GM21717 (cell line): ENCODE results near the gene SBNO1.
A peak's percentile ranks its signal among the peaks of the same experiment; 100 is the strongest.
"Not testable (repeated sequence)": the region's sequence is repeated elsewhere in the genome, so short reads cannot be mapped to it uniquely, and the experiment has no call there.

ENCODE experiments used
- ATAC-seq: cut with Tn5 transposase; IDR thresholded peaks from one replicate; pipeline ENCODE4 v1.9.1; 2021; ENCODE audit warnings: mild to moderate bottlenecking, moderate library complexity; ENCODE audit not compliant: unreplicated experiment

SBNO1 gene

DNA sequence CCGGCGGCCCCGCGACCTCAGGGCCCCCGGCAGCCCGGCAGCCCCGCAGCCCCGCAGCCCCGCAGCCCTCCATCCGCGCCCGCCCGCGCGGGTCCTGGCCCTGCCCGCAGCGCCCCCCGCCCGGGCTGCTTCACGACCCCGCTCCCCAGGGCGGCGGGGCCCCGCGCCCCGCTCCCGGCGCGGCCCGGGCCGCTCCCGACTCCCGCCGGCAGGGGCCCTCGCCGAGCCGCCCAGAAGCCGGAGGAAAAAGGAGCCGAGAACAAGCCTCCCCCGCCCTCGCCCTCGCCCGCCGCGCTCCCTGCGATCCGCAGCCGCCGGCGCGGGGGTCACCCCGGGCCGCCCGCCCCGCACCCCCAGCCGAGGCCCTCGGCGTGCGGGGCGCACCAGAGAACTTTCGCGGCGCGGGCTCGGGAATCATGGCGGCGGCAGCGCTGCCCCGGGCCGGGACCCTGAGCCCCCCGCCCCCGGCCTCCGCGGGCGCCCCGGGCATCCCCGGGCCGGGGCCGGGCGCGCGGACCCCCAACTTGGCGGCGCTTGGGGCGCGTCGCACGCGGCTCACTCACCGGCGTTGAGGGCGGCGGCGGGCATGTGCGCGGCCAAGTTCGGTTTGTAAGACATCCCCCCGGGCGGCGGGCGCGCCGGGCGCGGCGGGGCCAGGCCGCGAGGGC, 93.5 kb downstream of the SBNO1 start:
- peak; percentile 49 for ATAC-seq

DNA sequence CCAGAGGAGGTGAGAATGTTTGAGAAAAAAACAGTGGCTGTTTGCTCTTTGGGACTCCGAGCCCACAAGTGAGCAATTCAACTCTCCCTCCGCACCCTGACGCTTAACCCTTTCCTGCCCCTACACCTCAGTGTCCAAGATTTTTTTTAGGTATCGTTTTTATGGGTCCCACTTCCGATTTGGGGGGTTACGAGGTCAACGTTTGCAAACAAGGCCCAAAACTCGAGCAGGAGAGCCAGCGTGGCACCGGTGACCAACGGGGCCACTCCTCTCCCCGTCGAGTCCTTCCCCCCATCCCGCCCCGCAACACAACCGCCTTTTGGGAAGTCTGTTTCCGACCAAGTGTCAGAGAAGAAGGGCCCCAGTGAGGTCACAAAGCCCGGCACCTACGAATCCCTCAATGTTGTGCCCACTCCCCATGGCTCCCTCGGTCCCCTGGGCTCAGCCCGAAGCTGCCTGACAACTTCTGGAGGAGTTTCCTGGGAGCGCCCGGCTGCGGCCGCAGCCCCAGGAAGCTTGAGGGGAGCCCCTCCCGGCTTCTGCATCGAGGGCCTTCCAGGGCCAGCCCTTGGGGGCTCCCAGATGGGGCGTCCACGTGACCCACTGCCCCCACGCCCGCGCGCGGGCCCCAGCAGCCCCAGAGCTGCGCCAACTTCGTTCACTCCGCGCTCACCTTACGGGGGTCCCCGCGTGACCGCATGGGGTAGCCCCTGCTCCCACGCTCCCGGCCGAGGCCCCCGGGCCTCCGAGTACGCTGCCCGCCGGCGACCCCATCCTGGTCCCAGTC, 94.2 kb downstream of the SBNO1 start:
- peak; percentile 16 for ATAC-seq

DNA sequence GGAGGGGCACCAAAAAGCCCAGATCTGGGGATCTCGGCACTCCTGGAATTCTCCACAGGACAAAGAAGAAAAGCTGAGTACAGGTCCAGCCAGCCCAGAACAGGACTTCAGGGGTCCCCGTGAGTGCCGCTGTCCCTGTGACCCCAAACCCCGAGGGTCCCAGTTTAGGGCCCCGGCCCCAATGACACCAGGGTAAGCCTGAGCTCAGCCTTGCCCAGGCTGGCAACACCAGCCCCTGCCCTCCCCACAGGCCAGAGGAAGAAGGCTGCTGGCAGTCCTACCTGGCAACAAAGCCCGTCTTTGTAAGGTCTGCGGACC, 94.8 kb downstream of the SBNO1 start:
- ATAC-seq = no peak

DNA sequence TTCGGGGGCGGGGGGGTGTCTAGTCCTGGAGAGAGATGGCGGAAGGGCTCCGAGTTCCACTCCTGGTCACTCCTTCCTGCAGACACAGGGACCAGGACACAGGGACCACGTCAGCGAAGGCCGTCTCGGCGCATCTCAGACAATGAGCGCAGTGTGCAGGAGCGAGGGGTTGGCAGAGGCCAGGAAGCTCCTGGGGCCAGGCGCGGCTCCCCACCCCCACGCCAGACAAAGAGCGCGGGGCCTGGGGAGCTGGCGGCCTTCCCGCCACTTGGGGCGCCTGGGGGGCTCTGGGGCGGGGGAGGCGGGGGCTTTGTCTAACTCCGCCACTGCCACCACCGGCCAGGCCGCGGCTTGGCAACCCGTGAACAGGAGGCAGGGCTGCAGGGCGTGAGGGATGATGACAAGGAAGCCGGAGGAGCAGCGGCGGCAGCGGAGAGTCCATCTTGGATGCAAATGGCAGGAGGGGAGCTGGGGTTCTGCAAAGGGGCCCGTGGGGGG, 95.2 kb downstream of the SBNO1 start:
- no peak for ATAC-seq

DNA sequence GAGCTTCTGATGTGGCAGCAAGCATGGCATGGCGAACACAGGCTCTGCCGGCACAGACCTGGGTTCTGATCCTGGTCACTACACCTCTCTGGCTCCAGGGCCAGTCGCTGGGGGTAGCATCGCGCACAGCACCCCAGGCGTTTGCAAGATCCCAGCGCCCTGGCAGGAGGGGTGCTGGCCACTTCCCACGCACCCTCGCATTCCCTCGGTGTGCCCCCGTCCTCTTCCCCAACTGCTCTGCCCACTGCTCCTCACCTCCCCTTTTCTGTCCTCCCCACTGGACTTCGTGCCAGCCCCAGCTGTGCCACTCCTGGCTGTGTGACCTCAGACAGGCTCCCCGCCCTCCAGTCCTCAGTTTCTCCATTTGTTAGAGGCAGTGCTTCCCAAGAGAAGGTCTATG, 95.8 kb downstream of the SBNO1 start:
- ATAC-seq = no peak

DNA sequence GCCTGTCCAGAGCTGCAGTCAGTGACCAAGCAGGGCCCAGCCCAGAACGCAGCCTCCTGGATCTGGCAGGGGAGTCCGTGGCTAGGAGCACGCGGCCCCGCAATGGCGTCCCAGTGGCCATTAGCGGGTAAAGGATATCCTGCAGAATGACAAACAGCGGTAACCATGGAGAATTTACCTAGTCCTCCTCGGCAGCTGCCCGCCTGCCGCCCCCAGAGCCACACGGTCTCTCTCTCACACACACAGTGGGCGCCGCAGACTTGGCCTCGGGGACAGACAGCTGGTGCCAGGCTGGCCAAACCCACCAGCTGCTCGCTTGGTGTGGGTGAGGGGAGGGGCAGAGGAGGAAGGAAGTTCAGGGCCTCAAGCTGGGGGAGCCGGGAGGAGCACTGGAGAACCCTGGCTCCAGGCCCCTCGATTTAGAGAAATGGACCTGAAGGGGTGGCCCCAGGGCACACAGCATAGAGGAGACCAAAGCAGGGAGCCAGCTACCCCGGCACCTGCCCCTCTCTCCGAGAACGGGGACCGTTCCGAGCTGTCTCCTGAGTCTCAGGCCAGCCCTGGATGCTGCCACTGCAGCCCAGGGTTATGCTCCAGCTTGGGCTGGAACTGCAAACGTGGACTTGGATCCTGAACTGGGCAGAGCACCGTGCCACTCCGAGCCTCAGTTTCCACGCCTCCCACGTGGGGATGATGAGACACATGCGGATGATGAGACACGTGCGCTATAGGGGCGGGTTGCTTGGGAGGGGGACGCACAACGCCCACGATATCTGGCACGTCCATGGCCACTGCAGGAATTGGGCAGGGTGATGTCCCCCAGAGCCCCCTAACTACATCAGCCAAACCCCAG, 96.4 kb downstream of the SBNO1 start:
- ATAC-seq = no peak

DNA sequence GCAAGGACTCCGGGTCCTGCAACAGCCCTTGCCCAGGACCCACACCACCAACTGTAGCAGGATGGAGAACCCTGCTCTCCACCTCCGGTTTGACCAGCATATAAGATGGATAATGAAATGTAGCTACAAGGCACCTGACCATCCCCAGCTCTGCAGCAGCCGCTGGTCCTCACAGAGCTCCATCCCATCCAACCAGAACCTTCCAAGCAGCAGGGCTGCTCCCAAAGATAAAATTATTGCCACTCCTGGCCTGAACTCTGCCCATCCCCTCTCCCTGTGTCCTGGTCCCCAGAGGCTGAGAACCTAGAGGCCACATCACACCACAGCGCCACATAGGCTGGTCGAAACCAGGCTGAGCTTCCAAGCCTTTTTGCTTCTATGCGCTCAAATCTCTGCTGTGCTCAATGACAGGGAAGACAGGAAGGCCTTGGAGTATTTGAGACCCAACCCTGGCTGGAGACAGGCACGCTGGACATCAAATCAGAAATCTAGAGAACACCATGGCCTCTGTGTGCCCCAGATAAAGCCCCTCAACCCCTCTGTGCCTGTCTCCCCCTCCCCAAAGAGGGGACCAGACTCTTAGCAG, 97.2 kb downstream of the SBNO1 start:
- ATAC-seq = no peak

DNA sequence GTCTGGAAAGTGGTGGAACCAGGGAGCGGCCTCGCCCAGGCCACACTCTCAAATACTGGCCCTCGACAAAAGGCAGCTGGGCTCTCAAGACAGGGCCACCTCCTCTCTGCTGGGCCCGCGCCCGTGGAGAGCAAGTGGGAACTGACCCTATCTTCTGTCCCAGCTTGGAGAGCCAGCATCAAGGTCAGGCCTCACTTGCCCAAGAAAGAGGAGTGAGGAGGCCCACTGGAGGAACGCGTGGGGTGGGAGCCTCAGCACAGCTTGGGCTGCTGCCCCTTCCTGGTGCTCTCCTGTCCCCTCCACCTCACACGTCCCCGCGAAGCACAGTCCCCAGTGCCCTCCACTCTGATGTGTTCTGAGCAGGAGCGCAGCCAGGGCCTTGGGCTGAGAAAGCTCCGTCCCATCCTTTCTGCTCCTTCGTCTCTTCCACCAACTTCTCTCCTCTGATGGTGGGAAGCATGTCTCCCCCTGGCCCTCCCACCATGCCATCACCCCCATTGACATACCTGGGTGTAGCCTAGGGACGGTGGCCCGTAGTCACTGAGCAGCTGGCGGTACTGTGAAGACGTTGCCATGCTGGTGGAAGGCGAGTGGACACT, 97.9 kb downstream of the SBNO1 start:
- ATAC-seq = no peak

DNA sequence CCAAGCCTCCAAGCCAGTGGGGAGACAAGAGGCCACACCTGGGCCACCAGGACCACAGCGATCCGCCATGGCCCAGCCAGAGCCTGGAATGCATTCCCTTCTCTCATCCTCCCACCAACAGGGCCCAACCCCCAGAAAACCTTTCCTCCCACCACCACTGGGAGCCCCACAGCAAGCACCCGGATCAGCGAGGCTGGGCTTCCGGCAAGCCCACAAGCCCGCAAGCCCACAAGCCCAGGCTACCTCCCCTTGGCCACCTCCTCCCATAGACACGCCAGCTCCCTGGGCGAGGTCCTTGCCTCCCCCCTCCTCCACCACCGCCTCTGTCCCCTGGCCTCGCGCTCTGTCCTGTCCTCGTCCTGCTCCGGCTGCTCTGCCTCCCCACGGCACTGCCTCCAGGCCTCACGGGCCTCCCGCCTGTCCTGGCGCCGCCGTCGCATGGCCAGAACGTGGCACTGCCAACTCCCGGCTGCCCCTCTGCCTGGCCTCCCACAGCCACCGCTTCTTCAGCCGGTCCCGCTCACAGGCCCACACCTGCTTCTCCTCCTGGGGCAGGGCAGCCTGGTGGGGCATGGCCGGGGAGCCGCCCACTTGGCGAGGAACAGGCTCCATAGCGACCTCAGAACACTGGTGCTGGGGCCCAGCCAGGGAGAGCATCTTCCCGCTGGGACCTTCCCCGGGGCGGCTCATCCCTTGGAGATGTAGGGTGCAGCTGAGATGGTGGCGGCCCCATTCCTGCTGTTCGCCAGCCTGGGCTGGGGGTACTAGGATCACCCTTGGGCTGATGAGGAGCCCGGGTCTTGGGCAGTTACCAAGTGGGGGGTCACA, 98.6 kb downstream of the SBNO1 start:
- ATAC-seq = no peak

DNA sequence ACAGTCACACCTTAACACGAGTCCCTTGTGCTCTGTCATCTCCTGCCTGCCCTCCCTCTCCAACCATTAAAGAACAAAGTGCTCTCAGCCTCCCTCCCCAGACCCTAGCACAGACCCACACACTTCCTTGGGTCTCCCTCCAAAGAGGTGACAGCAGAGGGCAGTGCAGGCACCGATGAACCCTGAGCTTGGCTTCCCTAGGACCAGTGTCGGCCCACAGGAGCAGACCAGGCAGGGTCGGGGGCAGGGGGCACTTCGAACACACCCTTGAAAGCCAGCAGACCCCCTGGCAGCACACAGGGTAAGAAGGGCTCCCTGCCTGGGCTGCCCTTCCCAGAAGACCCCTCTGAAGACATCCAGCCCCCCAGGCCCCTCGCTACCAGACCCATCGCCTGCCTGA, 100.0 kb downstream of the SBNO1 start:
- no peak for ATAC-seq

DNA sequence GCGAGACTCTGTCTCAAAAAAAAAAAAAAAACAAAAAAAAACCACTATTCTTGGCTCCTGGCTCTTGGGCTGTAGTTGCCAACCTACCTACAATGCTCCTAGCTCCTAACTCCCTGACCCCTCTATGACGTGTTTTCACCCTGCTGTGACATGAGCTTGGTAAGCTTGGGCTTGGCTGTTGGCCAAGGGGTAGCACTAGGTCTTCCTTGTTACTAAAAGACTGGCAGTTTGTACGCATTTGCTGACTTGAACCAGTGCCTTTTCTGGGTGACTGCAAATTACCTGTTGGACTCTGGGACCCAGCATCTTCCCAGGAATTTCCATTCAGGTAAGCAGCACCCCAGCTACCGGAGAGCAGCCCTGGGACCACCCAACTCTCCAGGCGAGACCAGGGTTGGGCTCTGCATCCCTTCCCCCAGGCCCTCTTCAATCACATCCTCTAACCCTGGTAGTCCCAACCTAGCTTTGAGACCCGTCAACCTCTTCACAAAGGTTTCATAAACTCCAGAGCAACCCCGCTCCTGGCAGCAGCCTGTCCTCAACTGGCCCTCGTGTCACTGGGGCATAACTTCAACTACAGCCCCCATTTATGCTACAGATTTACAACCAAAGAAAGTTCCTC, 101.3 kb downstream of the SBNO1 start:
- ATAC-seq = no peak

DNA sequence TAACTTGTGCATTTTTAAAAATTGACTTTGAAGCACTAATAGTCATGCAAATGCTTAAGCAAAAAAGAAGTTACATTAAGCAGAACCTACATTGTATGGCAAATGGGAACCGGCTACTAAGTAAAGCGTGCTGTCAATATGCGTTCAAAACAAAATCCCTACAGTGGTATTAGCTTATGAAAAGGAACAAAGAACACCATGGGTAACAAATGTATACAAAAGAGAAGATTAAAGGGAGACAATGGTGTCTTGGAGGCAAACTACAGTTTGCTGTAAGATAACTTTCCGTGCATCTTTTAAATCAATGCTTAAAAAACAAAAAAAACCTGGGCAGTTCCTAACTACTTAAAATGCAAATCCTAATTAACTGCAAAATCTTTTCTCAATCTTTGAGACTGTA, 103.5 kb downstream of the SBNO1 start:
- no peak for ATAC-seq

DNA sequence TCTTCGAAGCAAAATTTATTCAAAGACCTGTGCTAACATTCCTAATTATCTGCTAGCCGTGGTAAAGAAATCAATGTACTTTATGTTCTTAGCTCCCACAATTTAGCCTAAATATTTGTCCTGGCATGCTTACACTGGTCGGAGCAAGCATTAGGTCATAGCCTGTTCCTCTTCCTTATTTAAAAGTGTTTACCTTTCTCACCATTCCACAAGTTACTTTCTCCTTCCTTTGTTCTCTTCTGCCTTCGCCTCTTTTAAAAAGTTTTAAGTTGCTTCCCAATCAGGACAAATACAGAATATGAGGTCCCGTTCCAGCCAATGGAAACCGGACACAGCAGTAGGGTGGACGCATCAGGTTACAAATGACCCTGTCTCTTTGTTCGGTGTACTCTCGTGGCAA, 104.6 kb downstream of the SBNO1 start:
- no peak for ATAC-seq

DNA sequence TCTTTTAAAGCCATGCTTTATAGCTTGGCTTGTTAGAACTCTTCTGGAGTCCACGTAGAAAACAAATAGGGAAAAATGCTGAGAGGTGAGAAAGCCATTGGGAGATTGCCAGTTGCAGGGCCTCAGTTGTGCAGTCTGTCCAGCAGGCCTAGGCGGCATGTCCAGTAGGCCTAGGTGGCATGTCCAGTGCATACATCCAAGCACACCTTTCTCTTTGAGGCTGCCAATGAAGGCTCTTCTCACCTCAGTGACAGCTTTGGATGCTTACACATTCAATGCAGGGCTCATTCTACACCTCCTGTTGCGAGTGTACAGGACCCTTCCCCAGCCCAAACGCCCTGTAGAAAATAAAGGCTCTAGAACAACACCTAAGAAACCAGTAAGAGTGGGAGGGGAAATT, 106.1 kb downstream of the SBNO1 start:
- ATAC-seq = no peak

DNA sequence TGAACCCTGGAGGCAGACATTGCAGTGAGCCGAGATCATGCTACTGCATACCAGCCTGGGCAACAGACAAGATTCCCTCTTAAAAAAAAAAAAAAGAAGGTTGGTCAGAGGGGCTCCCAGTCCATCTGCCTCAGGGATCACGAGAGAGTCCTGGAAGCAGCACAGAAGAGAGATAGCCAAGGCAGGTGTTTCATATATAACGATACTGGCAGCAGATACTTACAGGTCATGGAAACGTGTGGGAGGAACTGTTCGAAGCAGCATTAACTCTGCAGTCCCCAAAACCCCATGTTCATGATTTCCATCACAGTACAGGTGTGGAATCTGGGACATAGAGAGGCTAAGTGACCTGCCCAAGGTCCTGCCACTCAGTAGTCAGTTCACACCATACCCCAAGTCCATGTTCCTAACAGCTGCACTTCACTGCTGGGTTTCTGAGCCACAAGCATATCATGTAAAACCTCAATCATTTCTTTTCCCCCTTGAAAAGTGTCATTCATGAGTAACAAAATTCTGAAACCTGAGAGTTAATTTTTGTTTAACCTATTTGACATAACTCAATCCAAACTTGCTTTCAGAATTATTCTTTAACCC, 109.7 kb downstream of the SBNO1 start:
- ATAC-seq = no peak

DNA sequence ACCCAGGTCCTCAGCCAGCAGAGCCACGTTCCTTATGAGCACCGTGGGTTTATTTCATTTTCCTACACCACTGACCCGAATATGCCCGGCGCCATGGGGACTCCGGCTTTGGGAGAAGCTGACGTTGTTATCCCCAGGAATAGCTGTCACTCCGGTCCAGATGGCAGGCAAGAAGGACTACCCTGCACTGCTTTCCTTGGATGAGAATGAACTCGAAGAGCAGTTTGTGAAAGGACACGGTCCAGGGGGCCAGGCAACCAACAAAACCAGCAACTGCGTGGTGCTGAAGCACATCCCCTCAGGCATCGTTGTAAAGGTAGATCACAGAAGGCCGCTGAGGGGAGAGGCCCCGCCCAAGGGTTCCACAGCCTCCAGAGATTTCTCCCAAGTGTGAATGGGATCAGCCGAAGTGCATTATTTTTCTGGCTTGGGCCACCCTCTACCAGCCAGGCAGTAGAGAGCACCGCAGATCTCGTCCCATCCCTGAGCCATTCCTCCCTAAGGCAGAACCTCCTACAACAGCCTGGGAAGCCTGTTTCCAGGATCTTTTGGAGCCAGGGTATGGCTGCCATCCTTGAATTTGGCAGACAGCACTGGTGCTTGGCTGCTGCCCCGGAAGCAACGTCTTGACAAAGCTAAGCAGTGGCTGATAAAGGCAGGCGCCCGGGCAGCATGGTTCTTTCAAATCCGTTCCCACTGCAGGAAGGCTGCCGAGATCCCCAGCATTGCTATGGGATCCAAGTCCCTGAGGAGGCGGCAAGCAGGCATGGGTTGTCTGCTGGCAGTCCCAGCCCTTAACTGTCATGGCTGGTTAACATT, 110.8 kb downstream of the SBNO1 start:
- no peak for ATAC-seq

DNA sequence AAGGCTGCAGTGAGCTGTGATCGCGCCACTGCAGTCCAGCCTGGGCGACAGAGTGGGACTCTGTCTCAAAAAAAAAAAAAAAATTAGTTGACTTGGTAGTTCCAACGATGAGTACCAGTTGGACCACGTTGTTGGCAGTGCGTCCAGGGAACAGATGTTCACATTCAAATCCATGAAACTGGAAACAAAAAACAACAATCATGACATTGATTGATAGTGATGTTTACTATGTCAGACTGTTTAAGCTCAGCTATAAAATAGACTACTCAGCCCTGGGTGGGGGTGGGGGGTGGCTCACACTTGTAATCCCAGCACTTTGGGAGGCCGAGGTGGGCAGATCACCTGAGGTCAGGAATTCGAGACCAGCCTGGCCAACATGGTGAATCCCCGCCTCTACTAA, 112.3 kb downstream of the SBNO1 start:
- not testable (repeated sequence) for ATAC-seq

DNA sequence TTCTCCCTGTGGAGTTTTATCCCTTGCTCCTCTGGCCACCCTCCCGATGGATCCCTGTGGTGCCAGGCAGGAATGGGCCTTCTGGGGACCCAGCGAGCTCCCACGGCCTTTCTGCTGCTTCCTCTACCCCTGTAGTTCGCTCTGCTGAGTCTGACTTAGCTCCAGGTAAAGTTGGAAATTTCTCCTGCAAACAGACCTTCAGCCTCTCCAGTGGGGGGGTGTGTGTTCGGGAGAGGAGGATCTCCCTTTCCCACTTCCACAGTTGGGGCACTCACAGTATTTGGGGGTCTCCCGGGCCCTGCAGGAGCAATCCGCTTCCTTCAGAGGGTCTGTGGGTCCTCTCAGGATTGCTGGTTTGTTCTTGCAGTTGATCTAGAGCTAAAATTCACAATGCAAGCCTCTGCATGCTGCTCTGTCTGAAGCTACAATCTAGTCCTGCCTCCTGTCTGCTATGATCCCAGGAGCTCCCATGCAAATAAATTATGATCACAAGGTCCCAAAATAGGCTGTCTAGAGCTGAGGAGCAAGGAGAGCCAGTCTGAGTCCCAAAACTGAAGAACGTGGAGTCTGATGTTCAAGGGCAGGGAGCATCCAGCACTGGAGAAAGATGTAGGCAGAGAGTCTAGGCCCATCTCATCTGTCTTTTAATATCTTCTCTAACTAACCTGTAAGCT, 113.1 kb downstream of the SBNO1 start:
- no peak for ATAC-seq
